HG03342 (cell line): ENCODE measurements around the gene INHBC.
"Not testable (repeated sequence)": the region's sequence is repeated elsewhere in the genome, so short reads cannot be mapped to it uniquely, and the experiment has no call there.

Source experiments
- ATAC-seq: cut with Tn5 transposase; IDR thresholded peaks from one replicate; pipeline ENCODE4 v1.9.1; 2021; ENCODE audit warnings: mild to moderate bottlenecking, moderate library complexity; ENCODE audit not compliant: unreplicated experiment

INHBC gene

DNA sequence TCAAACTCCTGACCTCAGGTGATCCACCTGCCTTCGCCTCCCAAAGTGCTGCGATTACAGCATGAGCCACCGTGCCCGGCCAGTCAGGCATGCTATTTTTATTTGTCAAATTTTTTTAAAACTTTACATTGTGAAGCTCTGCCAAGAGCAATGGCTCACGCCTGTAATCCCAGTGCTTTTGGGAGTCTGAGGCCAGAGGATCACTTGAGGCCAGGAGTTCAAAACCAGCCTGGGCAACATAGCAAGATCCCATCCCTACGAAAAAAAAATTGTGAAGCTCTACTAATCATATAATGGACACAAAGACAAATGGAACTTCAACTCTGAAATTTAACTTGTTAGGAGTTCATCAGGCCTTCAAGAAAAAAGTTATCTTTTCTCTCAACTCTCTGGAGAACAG lies 5.6 kb upstream of the INHBC start:
- no peak for ATAC-seq

DNA sequence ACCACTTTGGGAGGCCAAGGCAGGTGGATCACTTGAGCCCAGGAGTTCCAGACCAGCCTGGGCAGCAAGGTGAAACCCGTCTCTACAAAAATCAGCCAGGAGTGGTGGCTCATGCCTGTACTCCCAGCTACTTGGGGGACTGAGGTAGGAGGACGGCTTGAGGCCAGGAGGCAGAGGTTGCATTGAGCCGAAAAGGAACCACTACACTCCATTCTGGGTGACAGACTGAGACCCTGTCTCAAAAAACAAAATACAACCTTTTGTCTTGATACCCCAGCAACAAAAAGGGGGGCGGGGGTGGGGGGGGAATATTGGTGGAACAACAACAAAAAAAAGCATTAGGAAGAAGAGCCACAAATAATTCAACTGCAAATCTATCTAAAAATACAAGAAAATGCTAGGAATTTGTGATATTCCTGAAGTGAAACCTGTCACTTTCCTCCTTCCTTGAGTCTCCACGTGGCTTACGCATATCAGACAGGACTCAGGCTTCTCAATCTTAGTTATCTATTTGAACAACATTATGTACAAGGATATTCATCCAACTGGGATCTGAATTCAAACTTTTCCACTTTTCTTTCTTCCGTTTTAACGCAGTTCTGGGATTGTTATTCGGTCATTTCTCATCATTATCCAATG lies 5.0 kb upstream of the INHBC start:
- ATAC-seq = no peak

DNA sequence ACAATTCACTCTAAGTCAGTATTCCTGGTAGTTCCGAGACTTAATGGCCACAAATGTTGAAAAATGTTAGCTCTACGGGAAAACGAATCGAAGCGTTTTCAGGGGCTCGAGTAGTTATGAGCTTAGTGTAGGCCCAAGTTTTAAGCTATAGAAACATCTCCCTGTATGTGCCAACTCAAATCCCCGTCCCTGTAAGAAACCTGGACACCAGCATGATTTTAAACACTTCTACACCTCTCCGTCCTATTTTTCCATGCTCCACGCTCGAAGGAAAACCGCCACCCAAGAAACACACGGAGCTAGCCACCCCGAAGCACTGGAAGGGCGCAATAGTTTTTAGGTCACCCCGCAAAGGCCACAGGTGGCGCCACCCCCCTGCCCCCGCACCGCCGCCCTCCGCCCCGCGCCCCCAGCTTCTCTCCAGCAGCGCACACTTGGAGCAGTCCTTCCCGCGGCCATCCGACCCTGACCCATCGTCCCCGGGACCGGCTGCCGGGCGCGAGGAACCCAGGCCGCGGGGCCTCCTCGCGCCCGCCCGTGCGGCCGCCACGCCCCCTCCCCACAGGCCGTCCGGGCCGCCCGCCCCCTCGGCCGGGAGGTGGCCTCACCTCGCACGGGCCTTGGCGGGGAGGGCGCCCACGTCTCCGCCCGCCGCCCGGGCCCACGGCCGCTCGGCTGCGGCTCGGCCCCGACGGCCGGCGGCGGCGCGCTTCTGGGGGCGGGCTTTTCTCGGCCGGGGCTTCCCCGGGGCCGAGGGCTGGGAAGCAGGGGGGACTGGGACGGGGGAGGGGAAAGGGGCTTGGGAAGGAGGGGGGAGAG lies 4.3 kb upstream of the INHBC start:
- ATAC-seq = peak; percentile 53

DNA sequence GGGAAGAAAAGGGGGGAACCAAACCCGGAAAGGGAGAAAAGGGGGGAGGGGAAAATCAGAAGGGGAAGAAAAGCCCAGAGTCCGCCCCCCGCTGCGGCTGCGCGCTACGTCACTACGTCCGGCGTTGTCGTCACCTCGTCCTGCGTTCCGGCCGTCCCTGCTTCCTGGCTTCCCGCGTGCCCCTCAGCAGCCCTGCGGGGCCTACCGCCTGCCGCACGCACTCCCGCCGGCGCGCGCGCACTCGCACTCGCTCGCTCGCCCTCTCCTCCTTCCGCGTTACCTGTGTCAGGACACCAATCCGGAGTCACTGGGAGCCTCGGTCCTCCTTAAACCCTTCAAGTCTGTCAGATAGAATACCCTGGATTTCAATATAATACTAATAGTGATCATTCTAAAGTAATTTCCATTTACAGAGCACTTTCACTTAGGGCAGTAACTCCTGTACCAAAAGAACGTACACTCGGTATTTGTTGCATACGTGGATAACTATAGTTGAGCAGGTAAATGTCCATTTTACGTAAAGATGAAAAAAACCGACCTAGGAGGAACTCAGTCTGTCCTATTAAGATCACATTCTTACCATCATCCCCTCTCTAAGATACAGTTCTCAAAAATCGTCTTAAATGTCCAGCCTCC lies 3.5 kb upstream of the INHBC start, which contains the start of gene R3HDM2:
Gene R3HDM2, minus strand, starts transcription at position 113 of the 636 bp plus-strand sequence. CDS start 120,615 bp downstream, outside the sequence.
- ATAC-seq = peak; percentile 93

DNA sequence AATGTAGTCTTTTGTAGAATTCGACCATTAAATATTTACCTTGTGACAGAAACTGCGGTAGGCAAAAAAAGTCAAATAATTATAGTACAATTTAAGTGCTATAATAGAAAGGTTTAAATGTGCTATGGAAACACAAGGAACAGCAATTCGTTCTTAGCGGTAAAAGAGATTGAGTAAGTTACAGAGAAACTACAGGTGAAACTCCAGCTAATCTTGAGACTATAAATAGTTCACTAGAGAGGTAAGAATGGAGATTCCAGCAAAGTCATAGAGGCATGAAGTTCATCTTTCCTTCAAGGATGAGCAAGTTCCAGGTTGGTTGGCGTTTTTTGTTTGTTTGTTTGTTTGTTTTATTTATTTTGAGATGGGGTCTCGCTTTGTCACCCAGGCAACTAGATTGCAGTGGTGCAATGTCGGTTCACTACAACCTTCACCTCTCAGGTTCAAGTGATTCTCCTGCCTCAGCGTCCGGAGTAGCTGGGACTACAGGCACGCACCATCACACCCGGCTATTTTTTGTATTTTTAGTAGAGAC lies 2.9 kb upstream of the INHBC start:
- ATAC-seq = no peak

DNA sequence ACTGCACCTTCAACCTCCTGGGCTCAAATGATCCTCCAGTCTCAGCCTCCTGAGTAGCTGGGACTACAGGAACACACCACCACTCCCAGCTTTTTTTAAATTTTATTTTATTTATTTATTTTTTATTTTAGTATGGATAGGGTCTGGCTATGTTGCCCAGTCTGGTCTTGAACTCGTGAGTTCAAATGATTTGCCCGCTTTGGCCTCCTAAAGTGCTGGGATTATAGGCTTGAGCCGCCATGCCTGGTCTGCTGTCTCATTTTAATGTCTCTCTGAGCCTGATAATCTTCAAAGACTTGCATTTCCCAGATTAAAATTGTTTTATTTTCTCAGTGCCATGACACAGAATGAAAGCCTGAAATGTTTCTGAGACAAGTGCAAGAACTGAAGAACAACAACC lies 1.2 kb upstream of the INHBC start:
- no peak for ATAC-seq

DNA sequence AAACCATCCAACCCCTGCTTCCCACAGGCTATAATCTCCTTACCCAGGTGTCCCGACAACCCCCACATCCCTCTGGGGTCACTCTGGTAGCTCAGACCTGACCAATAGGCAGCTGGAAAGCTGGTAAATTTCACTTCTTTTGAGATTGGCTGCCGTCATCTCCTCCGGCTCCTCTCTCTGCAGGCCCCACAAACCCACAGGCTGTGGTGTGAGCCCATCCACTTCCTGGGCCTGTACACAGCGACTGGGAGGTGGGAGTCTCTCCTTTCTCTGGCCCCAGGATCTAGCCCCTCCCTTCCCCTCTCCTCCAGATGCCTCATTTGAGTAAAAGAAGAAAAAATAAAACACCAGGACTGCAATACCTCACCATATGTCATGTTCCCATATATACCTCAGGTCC lies 709 bp downstream of the INHBC start:
- ATAC-seq = no peak

DNA sequence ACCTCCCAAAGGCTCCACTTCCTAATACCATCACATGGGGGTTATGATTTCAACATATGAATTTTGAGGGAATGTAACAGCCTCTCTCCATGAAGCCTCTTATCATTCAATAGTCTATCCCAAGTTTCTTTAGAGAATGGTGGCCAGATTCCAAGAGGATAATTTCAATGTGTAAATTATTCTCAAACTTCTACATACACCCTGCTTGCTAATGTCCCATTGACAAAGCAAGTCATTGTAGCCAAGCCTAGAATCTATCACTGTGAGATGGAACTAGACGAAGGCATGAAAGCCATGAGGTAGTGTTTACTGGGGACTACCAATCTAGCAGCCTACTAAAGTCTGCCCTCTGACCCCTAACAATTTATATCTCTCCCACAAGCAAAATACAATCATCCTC lies 3.8 kb downstream of the INHBC start:
- ATAC-seq = no peak

DNA sequence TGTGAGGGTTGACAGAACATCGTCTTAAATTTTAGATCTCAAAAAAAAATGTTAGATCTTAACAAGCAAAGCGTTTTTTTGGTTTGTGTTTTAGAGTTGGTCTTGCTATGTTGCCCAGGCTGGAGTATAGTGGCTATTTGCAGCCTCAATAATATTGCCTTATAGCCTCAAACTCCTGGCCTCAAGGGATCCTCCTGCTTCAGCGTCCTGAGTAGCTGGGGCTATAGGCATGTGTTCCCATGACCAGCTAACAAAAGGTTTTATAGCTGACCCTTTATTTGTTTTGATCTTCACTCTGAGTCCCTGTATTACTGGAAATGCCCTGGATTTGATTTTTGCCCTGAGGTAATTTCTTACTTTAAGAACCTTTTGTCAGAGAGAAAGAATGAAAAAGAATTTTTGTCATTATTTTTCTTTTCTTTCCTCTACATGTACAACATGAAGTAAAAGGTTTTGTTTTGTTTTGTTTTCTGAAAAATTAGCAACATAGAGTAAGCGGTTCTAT lies 5.2 kb downstream of the INHBC start:
- ATAC-seq = no peak

DNA sequence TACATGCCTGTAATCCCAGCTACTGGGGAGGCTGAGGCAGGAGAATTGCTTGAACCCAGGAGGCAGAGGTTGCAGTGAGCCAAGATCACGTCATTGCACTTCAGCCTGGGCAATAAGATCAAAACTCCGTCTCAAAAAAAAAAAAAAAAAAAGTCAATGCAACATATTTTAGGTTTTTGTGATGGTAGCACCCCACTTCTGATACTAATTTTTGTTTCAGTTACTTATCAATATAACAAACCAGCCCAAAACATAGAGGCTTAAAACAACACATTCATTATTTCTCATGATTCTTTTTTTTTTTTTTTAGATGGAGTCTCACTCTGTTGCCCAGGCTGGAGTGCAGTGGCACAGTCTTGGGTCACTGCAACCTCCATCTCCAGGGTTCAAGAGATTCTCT lies 6.8 kb downstream of the INHBC start:
- not testable (repeated sequence) for ATAC-seq

DNA sequence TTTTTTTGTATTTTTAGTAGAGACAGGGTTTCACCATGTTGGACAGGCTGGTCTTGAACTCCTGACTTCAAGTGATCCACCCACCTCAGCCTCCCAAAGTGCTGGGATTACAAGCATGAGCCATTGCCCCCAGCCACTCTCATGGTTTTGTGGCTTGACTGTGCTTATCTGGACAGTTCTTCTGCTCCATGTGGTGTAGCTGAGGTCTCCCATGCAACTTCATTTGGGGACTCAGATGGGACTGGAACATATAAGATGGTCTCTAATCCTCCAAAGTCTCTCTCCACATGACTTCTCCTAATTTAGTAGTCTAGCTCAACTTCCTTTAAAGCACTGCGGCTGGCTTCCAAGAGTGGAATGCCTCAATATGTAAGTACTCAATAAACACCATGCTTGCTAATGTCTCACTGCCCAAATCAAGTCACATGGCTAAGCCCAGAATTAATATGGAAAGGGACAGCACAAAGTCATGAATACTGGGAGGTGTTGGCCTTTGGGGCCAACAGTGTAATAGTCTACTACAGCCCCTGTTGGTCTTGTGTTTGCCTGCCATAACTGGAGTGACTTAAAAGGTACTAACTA lies 7.4 kb downstream of the INHBC start:
- ATAC-seq = no peak

DNA sequence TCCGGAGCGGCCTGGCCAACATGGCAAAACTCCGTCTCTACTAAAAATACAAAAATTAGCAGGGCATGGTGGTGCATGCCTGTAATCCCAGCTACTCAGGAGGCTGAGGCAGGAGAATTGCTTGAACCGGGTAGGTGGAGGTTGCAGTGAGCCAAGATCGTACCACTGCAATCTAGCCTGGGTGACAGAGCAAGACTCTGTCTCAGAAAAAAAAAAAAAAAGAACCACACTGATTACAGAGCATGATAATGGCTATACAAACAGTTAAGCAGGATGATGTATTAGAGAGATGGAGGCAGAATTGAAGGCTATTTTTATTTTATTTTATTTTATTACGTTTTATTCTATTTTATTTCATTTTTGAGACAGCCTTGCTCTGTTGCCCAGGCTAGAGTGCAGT lies 9.8 kb downstream of the INHBC start:
- not testable (repeated sequence) for ATAC-seq

DNA sequence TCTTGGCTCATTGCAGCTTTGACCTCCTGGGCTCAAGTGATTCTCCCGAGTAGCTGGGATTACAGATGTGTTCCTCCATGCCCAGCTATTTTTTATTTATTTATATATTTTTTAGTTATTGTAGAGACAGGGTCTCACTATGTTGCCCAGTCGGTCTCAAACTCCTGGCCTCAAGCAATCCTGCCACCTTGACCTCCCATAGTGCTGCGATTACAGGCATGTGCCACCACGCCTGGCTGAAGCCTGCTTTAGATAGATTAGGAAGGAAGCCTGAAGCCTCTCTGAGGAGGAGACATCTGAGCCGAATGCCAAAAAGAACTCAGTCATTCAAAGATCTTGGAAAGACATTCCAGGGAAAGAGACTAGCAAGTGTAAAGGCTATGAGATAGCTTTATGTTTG lies 10.2 kb downstream of the INHBC start:
- ATAC-seq = no peak

DNA sequence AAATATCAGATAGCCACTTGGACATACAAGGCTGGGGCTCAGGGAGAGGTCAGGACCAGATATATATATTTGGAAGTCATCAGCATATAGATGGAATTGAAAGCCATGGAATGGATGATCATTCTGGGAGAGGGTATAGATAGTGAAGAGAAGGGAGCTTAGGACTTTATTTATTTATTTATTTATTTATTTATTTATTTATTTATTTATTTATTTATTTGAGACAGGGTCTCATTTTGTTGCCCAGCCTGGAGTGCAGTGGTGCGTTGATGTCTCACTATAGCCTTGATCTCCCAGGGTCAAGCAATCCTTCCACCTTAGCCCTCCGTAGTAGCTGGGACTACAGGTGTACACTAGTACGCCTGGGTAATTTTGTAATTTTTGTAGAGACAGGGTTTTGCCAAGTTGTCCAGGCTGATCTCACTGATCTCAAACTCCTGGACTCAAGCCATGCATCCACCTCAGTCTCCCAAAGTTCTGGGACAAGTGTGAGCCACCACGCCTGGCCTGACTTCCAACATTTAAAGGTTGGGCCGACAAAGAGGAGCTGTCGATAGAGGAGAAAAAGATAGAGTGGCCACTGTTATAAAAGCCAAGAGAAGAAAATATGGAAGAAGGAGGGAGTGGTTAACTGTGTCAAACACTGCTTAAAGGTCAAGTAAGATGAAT lies 11.8 kb downstream of the INHBC start:
- no peak for ATAC-seq

DNA sequence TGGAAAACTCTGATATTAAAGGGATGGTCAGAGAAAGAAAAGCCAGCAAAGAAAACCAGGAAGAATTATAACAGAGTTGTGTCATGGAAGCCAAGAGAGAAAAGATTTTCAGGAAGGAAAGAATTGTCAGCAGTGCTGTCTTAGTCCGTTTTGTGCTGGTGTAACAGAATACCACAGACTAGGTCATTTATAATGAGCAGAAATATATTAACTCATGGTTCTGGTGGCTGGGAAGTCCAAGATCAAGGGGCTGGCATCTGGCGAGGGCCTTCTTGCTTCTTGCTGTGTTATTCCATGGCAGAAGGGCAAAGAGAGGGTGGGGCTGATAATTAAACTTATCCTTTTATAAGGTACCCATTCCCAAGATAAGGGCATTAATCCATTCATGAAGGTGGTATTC lies 14.1 kb downstream of the INHBC start:
- ATAC-seq = no peak

DNA sequence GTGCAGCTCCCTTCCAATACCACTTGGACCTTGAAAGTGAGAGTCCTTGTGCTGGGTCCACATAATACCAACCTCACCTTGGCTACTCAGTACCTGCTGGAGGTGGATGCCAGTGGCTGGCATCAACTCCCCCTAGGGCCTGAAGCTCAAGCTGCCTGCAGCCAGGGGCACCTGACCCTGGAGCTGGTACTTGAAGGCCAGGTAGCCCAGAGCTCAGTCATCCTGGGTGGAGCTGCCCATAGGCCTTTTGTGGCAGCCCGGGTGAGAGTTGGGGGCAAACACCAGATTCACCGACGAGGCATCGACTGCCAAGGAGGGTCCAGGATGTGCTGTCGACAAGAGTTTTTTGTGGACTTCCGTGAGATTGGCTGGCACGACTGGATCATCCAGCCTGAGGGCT lies 14.8 kb downstream of the INHBC start:
- no peak for ATAC-seq

DNA sequence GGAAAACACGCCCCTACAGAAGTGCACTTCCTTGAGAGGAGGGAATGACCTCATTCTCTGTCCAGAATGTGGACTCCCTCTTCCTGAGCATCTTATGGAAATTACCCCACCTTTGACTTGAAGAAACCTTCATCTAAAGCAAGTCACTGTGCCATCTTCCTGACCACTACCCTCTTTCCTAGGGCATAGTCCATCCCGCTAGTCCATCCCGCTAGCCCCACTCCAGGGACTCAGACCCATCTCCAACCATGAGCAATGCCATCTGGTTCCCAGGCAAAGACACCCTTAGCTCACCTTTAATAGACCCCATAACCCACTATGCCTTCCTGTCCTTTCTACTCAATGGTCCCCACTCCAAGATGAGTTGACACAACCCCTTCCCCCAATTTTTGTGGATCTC lies 15.5 kb downstream of the INHBC start:
- no peak for ATAC-seq

DNA sequence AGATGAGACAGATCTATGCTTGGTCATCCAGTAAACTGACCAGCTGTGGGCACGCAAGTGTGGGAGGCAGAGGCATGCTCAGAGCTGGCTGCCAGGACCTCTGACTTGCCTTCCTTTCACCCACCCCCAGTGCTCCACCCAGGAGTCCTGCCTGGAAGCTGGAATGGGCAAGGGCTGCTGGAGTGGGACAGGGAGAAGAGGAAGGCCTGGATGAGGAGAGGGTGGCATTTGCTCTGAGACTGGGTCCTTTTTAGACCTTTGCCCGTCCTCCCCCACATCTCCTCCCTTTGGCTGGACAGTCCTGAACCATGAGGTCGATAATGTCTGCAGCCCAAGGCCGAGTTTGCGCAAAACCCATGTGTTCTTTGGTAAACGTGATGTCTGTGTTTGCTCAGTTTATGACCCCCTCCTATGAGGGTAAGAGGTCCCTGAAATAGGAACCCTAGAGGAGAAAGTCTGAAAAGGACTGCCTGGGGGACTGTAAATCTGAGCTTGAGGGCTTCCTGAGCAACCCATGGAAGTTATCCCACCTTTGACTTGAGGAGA lies 16.7 kb downstream of the INHBC start:
- ATAC-seq = no peak

DNA sequence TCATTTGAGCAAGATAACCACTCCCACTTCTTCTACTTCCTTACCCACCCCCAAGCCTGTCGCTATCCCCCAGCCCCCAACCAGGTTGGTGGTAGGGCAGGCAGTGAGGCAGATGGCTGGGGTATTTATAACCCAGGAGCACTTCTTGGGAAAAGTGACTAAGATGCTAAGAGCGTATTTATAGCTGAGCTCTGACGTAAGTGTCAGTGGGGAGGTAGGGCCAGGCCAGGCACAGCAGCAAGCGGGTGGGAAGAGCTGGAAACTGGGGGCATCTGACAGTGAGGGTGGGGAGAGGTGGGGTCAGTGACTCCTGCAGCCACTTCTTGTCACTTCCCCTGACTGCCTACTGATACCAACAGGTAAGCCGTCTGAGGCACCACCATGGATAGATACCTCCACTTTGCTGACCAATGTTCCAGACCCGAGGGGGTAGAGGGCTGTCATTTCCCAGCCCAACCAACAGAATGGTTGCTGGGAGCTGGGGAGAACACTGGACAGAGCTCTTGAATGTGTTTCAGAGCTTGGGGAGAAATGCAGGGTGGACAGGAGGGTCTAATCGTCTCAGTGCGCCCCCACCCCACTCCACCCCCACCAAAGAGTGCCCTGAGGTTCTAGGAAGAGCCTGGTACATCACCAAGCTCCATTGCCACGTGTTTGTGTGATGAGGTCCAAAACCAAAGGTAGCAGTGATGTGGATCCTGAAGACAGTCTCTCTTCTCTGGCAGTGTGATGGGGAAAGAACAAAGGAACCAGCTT lies 17.8 kb downstream of the INHBC start:
- no peak for ATAC-seq
